Liver (tissue), 9 donors: Measurements from ENCODE around the gene SV2B. TPM values are rescaled to one million over a fixed set of nuclear protein-coding genes. Genes with fewer than 3 reads are reported as not detected.

Experiments
- DNase-seq: peaks from one replicate; pipeline ENCODE4 v3.0.0-alpha.2; 2017; ENCODE audit warnings: low spot score
- H3K27ac ChIP-seq, 2 donors: one replicate each; pipeline ENCODE4 v1.7.0; 2013; ENCODE audit warnings: inconsistent platforms in 2 of 2, low read length in 2 of 2, control low read depth in 1 of 2, low read depth in 1 of 2, mild to moderate bottlenecking in 1 of 2
- H3K27me3 ChIP-seq, 4 donors: one replicate each; pipeline versions ENCODE4 v1.6.1 to v1.7.0; 2013; ENCODE audit warnings: low read length in 3 of 4, inconsistent platforms in 1 of 4, mild to moderate bottlenecking in 1 of 4, moderate library complexity in 1 of 4; ENCODE audit not compliant: control insufficient read depth in 4 of 4, insufficient read depth in 4 of 4
- H3K36me3 ChIP-seq, 4 donors: one replicate each; pipeline versions ENCODE4 v1.6.1 to v1.7.0; 2013; ENCODE audit warnings: low read length in 3 of 4, mild to moderate bottlenecking in 3 of 4, low read depth in 1 of 4, moderate library complexity in 1 of 4; ENCODE audit not compliant: control insufficient read depth in 4 of 4, insufficient read depth in 3 of 4
- H3K4me1 ChIP-seq, 4 donors: one replicate each; pipeline versions ENCODE4 v1.6.1 to v1.7.0; 2013; ENCODE audit warnings: low read length in 3 of 4, mild to moderate bottlenecking in 3 of 4, moderate library complexity in 1 of 4; ENCODE audit not compliant: control insufficient read depth in 4 of 4, insufficient read depth in 4 of 4
- H3K4me3 ChIP-seq, 3 donors: one replicate each; pipeline versions ENCODE4 v1.6.1 to v1.7.0; 2013; ENCODE audit warnings: low read length in 3 of 3, control low read depth in 1 of 3, low read depth in 1 of 3, mild to moderate bottlenecking in 1 of 3
- H3K9ac ChIP-seq, 2 donors: one replicate each; pipeline ENCODE4 v1.7.0; 2013; ENCODE audit warnings: low read length in 2 of 2, mild to moderate bottlenecking in 2 of 2, moderate library complexity in 2 of 2, control low read depth in 1 of 2, low read depth in 1 of 2
- H3K9me3 ChIP-seq, 4 donors: one replicate each; pipeline versions ENCODE4 v1.6.1 to v1.7.0; 2013; ENCODE audit warnings: low read length in 3 of 4; ENCODE audit not compliant: control insufficient read depth in 4 of 4
- ATF3 ChIP-seq: IDR thresholded peaks from 2 replicates; pipeline ENCODE4 v1.6.1; 2016; ENCODE audit warnings: antibody characterized with exemption
- CTCF ChIP-seq: fragments of 150-350 bp; IDR thresholded peaks from 2 replicates; pipeline ENCODE4 v1.5.1; 2017; ENCODE audit warnings: improper control_type of control experiment, low read depth, low read length; ENCODE audit not compliant: missing input control
- EGR1 ChIP-seq, 2 donors: IDR thresholded peaks; 2 replicates each; pipeline ENCODE4 v1.6.1; 2016 to 2018; ENCODE audit warnings: antibody characterized with exemption in 2 of 2, low read depth in 2 of 2
- FOXA1 ChIP-seq: IDR thresholded peaks from 2 replicates; pipeline ENCODE4 v1.6.1; 2016; ENCODE audit warnings: antibody characterized with exemption
- FOXA2 ChIP-seq: IDR thresholded peaks from 2 replicates; pipeline ENCODE4 v1.6.1; 2016; ENCODE audit warnings: antibody characterized with exemption
- GABPA ChIP-seq, 2 donors: IDR thresholded peaks in 1 of 2; conservative IDR thresholded peaks in 1 of 2; 2 replicates each; pipeline ENCODE4 v1.6.1; 2016; ENCODE audit warnings: antibody characterized with exemption in 2 of 2, mild to moderate bottlenecking in 1 of 2, moderate library complexity in 1 of 2
- HNF4A ChIP-seq, 2 donors: conservative IDR thresholded peaks; 2 replicates each; pipeline ENCODE4 v1.6.1; 2016; ENCODE audit warnings: antibody characterized with exemption in 2 of 2, mild to moderate bottlenecking in 2 of 2
- HNF4G ChIP-seq: IDR thresholded peaks from 2 replicates; pipeline ENCODE4 v1.6.1; 2016; ENCODE audit warnings: antibody characterized with exemption
- JUND ChIP-seq, 2 donors: IDR thresholded peaks; 2 replicates each; pipeline ENCODE4 v1.6.1; 2016; ENCODE audit warnings: antibody characterized with exemption in 2 of 2
- MAX ChIP-seq: IDR thresholded peaks from 2 replicates; pipeline ENCODE4 v1.6.1; 2016; ENCODE audit warnings: antibody characterized with exemption
- NR2F2 ChIP-seq: IDR thresholded peaks from 2 replicates; pipeline ENCODE4 v1.6.1; 2016; ENCODE audit warnings: antibody characterized with exemption
- REST ChIP-seq: IDR thresholded peaks from 2 replicates; pipeline ENCODE4 v1.6.1; 2016; ENCODE audit warnings: antibody characterized with exemption, mild to moderate bottlenecking
- RXRA ChIP-seq, 2 donors: IDR thresholded peaks; 2 replicates each; pipeline ENCODE4 v1.6.1; 2017 to 2018; ENCODE audit warnings: antibody characterized with exemption in 2 of 2, mild to moderate bottlenecking in 1 of 2
- SP1 ChIP-seq: IDR thresholded peaks from 2 replicates; pipeline ENCODE4 v1.6.1; 2018; ENCODE audit warnings: antibody characterized with exemption, mild to moderate bottlenecking
- TAF1 ChIP-seq: conservative IDR thresholded peaks from 2 replicates; pipeline ENCODE4 v1.6.1; 2016; ENCODE audit warnings: antibody characterized with exemption, mild to moderate bottlenecking
- YY1 ChIP-seq: IDR thresholded peaks from 2 replicates; pipeline ENCODE4 v1.6.1; 2016; ENCODE audit warnings: antibody characterized with exemption, mild to moderate bottlenecking
- ZBTB33 ChIP-seq: IDR thresholded peaks from 2 replicates; pipeline ENCODE4 v1.6.1; 2016; ENCODE audit warnings: antibody characterized with exemption
- WGBS: extraction: QIAGEN DNeasy Blood & Tissue Kit; methylation state at CpG from one replicate; pipeline ENCODE4 v1.1.7; 2013; 5-methylcytosine and 5-hydroxymethylcytosine counted together
- polyA plus RNA-seq, 2 donors: library from polyadenylated mRNA; stranded (reverse) in 1 of 2; unstranded in 1 of 2; fragments of 200-250 nt in 1 of 2; fragments of >200 nt in 1 of 2; fragmentation: Nextera tagmentation in 1 of 2; extraction: Ambion mirVana in 1 of 2; gene quantifications; one replicate each; pipeline versions ENCODE4 v1.2.1 to v1.2.3, GENCODE V29; 2013 to 2015
- total RNA-seq, 2 donors: library from RNA; depleted of rRNA; stranded (reverse); fragments of >200 nt; gene quantifications; one replicate each; pipeline ENCODE4 v1.2.3, GENCODE V29; 2014
- donor health status: healthy.
- donor health status: healthy.
- donor health status: healthy.
- donor health status: healthy.
- donor health status: healthy.

SV2B gene
- total RNA-seq = under 1 TPM; 0.08 to 0.09 TPM
- under 1 TPM in 1 of 2 donors, not detected in 1; 0.16 TPM for polyA plus RNA-seq

- Histone ChIP-seq H3K9ac (no peak within 1 kb of the TSS), H3K27ac (no peak within 1 kb of the TSS), H3K4me3 (peak within 1 kb of the TSS in 2 of 3 donors; percentile 0 to 55), H3K36me3 (no peaks in the 10 kb centered on the region), H3K4me1 (peaks cover 4 to 16% (median 11%) of the 10 kb centered on the region in 4 donors), H3K9me3 (peaks cover 0 to 2% (median 0%) of the 10 kb centered on the region in 4 donors), H3K27me3 (peaks cover 0 to 17% (median 9%) of the 10 kb centered on the region in 4 donors)
- TF ChIP-seq ZBTB33 (no peak), NR2F2 (no peak), RXRA (IDR thresholded peaks at IDR 0.05) (no peak)
- WGBS = 1% methylated on average over 64 of the region's 64 CpGs
- DNase-seq = no peak
Measured at GRCh38 chr15:91099995-91100813, at the start of gene SV2B. Gene SV2B (plus strand): TSS chr15:91100257. CDS start chr15:91226264, 126,007 bp downstream.

GRCh38 chr15:91051248-91051647 is 48.8 kb upstream of the SV2B start:
- Histone ChIP-seq H3K36me3 (no peaks in the 10 kb centered on the region), H3K27me3 (peaks cover 0 to 3% (median 3%) of the 10 kb centered on the region in 4 donors), H3K9ac (no peak overlapping the region), H3K27ac (no peak overlapping the region), H3K9me3 (no peaks in the 10 kb centered on the region), H3K4me3 (no peak overlapping the region), H3K4me1 (no peaks in the 10 kb centered on the region)
- 69% methylated on average over 8 of the region's 8 CpGs for WGBS
- DNase-seq = no peak
- TF ChIP-seq HNF4A (conservative IDR thresholded peaks at IDR 0.05) = no peak
- no peak for TF ChIP-seq TAF1
- no peak for TF ChIP-seq SP1

- Histone ChIP-seq H3K9me3 (no peaks in the 10 kb centered on the region), H3K27me3 (peaks cover 0 to 9% (median 3%) of the 10 kb centered on the region in 4 donors), H3K36me3 (no peaks in the 10 kb centered on the region), H3K9ac (no peak overlapping the region), H3K4me1 (no peaks in the 10 kb centered on the region), H3K4me3 (no peak overlapping the region), H3K27ac (no peak overlapping the region)
- TF ChIP-seq EGR1 (IDR thresholded peaks at IDR 0.05; ENCODE audit: low read depth in 2 of 2) = no peak
- TF ChIP-seq ZBTB33 = no peak
- no peak for TF ChIP-seq RXRA (IDR thresholded peaks at IDR 0.05)
- TF ChIP-seq MAX = no peak
- TF ChIP-seq ATF3 = no peak
- TF ChIP-seq FOXA2 = no peak
- TF ChIP-seq REST = no peak
- no peak for TF ChIP-seq HNF4G
- TF ChIP-seq GABPA (IDR thresholded peaks at IDR 0.05 in 1 of 2, conservative IDR thresholded peaks at IDR 0.05 in 1 of 2) = no peak
- TF ChIP-seq HNF4A (conservative IDR thresholded peaks at IDR 0.05) = no peak
- TF ChIP-seq JUND (IDR thresholded peaks at IDR 0.05) = no peak
- TF ChIP-seq CTCF = no peak
- no peak for TF ChIP-seq YY1
- TF ChIP-seq FOXA1 = no peak
- no peak for TF ChIP-seq SP1
- 41% methylated on average over 2 of the region's 2 CpGs for WGBS
- no peak for DNase-seq
Measured at GRCh38 chr15:91054816-91055215, 45.2 kb upstream of the SV2B start.
